Measurements from ENCODE around the gene RAB21. TPM values are rescaled to one million over a fixed set of nuclear protein-coding genes. Genes with fewer than 3 reads are reported as not detected.

The RAB21 gene
- total RNA-seq, 1 donor from 2014 or later = 95.4 TPM

DNA sequence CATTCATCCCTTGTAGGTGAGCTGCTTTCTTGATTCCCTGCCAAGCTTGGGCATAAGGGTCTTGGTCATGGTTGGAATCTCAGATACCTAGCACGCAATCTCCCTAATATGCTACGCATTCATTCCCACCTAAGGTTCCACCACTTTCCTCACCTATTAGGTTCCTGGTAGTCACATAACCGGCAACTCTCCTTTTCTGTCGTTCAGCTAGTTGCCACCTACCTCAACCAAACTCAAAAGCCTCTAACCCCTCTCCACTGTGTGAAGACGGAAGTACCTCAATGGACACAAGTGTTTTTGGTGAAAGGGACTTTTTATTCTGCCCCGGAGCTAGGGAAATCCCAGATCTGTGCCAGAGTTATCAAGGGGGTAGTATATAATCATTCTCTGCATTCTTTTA, 83.6 kb downstream of the RAB21 start:
- no peak for DNase-seq (ENCODE audit: low spot score)
- H3K4me1 Mint-ChIP-seq (ENCODE audit: low read depth) = peaks cover 35% of the 10 kb centered on the region
- H3K4me3 Mint-ChIP-seq (ENCODE audit: low read depth) = peak overlapping the region; percentile 47
- H3K9me3 Mint-ChIP-seq = no peaks in the 10 kb centered on the region
- no peaks in the 10 kb centered on the region for H3K27me3 Mint-ChIP-seq (ENCODE audit: low read depth)
- intact Hi-C loops (cut with micrococcal nuclease) = no loop called here
- peak overlapping the region; percentile 71 for H3K27ac Mint-ChIP-seq
- H3K36me3 Mint-ChIP-seq (ENCODE audit: low read depth) = peaks cover 16% of the 10 kb centered on the region

DNA sequence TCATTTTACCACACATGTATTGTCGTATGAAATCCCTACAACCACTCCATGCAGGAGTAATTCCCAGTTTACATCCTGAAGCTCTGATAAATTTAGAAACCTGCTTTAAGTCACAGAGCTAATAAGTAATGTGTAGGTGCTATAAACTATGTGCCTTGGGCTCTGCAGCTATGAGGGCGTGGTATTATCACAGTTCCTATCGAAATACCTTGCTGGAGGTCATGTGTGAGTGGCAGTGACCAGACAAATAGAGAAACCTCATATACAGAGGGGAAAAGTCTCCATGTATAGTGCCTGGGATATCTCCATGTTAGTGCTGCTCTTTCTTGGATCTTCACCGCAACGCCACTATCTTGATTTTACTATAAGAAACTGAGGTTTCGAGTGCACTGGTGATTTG, 84.0 kb downstream of the RAB21 start:
- peaks cover 35% of the 10 kb centered on the region for H3K4me1 Mint-ChIP-seq (ENCODE audit: low read depth)
- peak overlapping the region; percentile 94 for H3K4me3 Mint-ChIP-seq (ENCODE audit: low read depth)
- no peaks in the 10 kb centered on the region for H3K27me3 Mint-ChIP-seq (ENCODE audit: low read depth)
- intact Hi-C loops (cut with micrococcal nuclease) = loop anchor here (1.0 kb wide), 3 partner anchors 84 to 174 kb away; partner anchors contain the start of genes RAB21, THAP2 and TMEM19
- H3K27ac Mint-ChIP-seq = peak overlapping the region; percentile 96
- H3K36me3 Mint-ChIP-seq (ENCODE audit: low read depth) = peaks cover 16% of the 10 kb centered on the region
- no peaks in the 10 kb centered on the region for H3K9me3 Mint-ChIP-seq
- DNase-seq (ENCODE audit: low spot score) = no peak

DNA sequence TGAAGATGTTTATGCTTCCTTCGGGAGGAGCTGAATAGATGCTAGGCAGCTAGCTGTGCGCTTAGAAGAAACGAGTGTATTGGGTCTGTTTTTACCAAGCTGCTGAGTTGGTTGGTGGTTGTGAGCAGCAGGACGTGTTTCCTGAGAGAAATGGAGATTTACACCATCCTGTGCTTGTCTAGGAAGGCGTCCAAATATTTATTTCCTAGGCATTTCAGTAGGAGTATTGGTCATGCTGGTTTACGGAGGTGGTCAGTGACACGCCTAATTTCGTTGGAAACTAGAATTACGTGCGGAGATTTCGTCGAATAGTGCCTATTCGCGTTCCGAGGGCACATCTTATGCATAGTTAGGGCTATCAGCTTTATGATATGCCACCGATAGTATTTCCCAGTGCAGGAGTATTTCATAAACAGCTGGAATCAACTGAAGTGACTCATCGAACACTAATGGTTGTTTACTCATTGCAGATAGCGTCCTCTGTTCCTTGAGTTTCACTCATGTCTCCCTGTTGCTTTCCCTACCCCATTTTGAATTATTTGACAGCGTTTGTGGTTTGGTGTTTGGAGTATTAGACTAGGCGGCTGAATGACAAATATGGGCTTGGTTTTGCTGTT, 85.7 kb downstream of the RAB21 start:
- Mint-ChIP-seq H3K27me3 (ENCODE audit: low read depth) (no peaks in the 10 kb centered on the region), H3K9me3 (no peaks in the 10 kb centered on the region), H3K4me1 (ENCODE audit: low read depth) (peaks cover 35% of the 10 kb centered on the region), H3K4me3 (ENCODE audit: low read depth) (peak overlapping the region; percentile 94), H3K27ac (peak overlapping the region; percentile 96), H3K36me3 (ENCODE audit: low read depth) (peaks cover 16% of the 10 kb centered on the region)
- DNase-seq (ENCODE audit: low spot score) = no peak
- intact Hi-C loops (cut with micrococcal nuclease) = loop anchor here (5.0 kb wide), 1 partner anchor 97 kb away; the partner anchor contains the start of gene TPH2

DNA sequence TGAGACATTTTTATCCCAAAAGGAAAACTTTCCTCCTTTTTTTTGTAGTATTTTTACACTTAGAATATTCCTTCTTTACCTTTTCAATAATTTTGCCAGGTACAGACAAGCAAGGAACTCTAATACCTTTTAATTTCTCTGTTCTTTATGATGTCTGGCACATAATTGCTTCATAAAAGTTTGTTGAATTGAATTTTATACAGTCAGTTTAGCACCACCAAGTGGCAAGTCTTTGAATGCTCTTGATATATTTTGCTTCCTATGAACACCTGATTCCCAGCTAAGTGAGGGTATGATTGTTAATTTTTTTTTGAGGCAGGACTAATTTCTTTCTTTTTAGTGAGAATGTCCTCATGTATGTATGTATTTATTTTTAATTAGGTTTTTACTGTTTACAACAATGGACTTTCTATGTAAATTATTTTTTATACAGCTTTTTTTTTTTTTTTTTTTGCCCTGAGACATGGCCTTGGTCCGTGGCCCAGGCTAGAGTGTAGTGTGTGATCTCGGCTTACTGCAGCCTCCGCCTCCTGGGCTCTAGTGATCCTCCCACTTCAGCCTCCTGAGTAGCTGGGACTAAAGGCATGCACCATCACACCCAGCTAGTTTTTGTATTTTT, 91.8 kb downstream of the RAB21 start:
- intact Hi-C loops (cut with micrococcal nuclease) = loop anchor here (2.0 kb wide), 1 partner anchor 66 kb away; no protein-coding TSS in a partner anchor
- no peak overlapping the region for H3K27ac Mint-ChIP-seq
- DNase-seq (ENCODE audit: low spot score) = no peak
- H3K4me1 Mint-ChIP-seq (ENCODE audit: low read depth) = peaks cover 13% of the 10 kb centered on the region
- H3K4me3 Mint-ChIP-seq (ENCODE audit: low read depth) = no peak overlapping the region
- H3K36me3 Mint-ChIP-seq (ENCODE audit: low read depth) = peaks cover 31% of the 10 kb centered on the region
- H3K27me3 Mint-ChIP-seq (ENCODE audit: low read depth) = no peaks in the 10 kb centered on the region
- peaks cover 7% of the 10 kb centered on the region for H3K9me3 Mint-ChIP-seq

DNA sequence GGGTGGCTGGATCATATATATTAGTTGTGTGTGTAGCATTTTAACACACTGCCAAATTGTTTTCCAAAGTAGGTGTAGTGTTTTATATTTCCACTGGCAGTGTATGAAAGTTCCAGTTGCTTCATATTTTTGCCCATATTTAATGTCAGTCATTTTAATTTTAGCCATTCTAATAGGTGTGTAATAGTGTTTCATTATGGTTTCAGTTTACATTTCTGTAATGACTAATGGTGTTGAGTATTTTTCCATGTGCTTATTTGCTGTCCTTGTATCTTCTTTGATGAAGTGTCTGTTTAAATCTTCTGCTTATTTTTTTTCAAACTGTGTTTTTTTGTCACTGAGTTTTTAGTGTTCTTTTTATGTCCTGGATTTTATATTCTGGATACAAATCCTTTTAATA, 93.5 kb downstream of the RAB21 start:
- no peak overlapping the region for H3K4me3 Mint-ChIP-seq (ENCODE audit: low read depth)
- intact Hi-C loops (cut with micrococcal nuclease) = no loop called here
- H3K36me3 Mint-ChIP-seq (ENCODE audit: low read depth) = peaks cover 37% of the 10 kb centered on the region
- H3K4me1 Mint-ChIP-seq (ENCODE audit: low read depth) = peaks cover 4% of the 10 kb centered on the region
- no peak for DNase-seq (ENCODE audit: low spot score)
- H3K9me3 Mint-ChIP-seq = peaks cover 14% of the 10 kb centered on the region
- no peaks in the 10 kb centered on the region for H3K27me3 Mint-ChIP-seq (ENCODE audit: low read depth)
- no peak overlapping the region for H3K27ac Mint-ChIP-seq

DNA sequence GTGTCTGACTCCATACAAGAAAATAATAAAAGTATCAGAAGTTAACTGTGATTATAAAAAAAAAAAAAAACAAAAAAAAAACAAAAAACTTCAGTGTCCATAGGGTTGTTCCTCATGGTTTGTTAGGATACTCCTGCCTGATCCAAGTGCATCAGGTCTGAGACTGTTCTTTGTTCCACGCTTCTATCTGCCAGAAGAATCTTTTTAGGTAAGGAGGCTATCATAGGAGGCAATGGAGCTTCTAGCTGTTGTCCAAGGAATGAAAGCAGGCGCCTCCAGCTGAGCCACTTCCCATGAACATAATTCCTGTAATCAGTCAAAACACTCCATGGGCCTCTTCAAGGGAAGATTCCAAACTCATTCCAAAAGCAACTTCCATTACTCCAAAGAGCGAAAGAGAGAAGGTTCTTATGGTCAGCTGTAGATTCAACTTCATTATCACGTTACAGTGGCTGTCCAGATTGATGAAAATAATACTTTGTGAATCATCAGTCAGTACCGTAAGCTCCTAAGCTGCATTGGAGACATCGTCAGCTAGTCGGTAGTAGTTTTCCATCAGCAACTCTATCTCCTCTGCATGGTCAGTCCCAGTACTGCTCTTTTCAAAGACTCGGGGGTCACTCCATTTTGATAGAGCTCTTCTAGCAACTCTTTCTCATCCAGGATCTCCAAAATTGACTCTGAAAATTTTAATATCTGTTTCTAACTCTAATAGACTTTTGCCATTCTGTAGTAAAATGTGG, 94.6 kb downstream of the RAB21 start:
- peaks cover 6% of the 10 kb centered on the region for H3K4me1 Mint-ChIP-seq (ENCODE audit: low read depth)
- H3K27me3 Mint-ChIP-seq (ENCODE audit: low read depth) = no peaks in the 10 kb centered on the region
- peaks cover 17% of the 10 kb centered on the region for H3K9me3 Mint-ChIP-seq
- no peak overlapping the region for H3K4me3 Mint-ChIP-seq (ENCODE audit: low read depth)
- H3K27ac Mint-ChIP-seq = no peak overlapping the region
- no peak for DNase-seq (ENCODE audit: low spot score)
- peaks cover 47% of the 10 kb centered on the region for H3K36me3 Mint-ChIP-seq (ENCODE audit: low read depth)
- intact Hi-C loops (cut with micrococcal nuclease) = no loop called here

Other genes with a start within 250 kb of the RAB21 start
- gene ZFC3H1, start 91.0 kb upstream of the RAB21 start, total RNA-seq = 70.4 and 72.5 TPM in 2 replicates
- 9.0 and 12.1 TPM in 2 replicates for gene THAP2, start 90.6 kb upstream of the RAB21 start, total RNA-seq
- gene TMEM19, start 68.8 kb upstream of the RAB21 start, total RNA-seq = 11.0 and 14.3 TPM in 2 replicates
- 38.2 and 44.8 TPM in 2 replicates for gene TBC1D15, start 84.9 kb downstream of the RAB21 start, total RNA-seq
- gene TPH2, start 184.0 kb downstream of the RAB21 start, total RNA-seq = not detected in 2 replicates